Endothelial cell of umbilical vein (primary cell): ENCODE results near the gene FBH1. TPM values are rescaled to one million over a fixed set of nuclear protein-coding genes. Genes with fewer than 3 reads are reported as not detected.
"Not testable (repeated sequence)": the region's sequence is repeated elsewhere in the genome, so short reads cannot be mapped to it uniquely, and the experiment has no call there.

Source experiments
- BruUV-seq: library from RNA; stranded (reverse); fragments of 400-500 nt; replicated peaks from 2 replicates; lab custom pipeline; 2021; lab: Mats Ljungman, UMichigan
- CTCF ChIA-PET: fragments of 300-600, 350-600 bp; sonication (Branson Sonifier 250); formaldehyde crosslinking; loops from one replicate; lab custom pipeline; 2021; ENCODE audit warnings: antibody characterized with exemption, inconsistent platforms; lab: Charles Lee
- POLR2A ChIA-PET: fragments of 300-600, 350-600 bp; sonication (Branson Sonifier 250); formaldehyde crosslinking; loops from one replicate; lab custom pipeline; 2021; ENCODE audit warnings: antibody characterized with exemption, inconsistent platforms; lab: Charles Lee
- DNase-seq: peaks from one replicate; pipeline ENCODE4 v3.0.0-alpha.2; 2011; ENCODE audit warnings: low read depth, low spot score
- FAIRE-seq: peaks from 2 replicates; lab custom pipeline; 2011; peaks lifted over from hg19 to GRCh38; lab: Jason Lieb, UNC
- H2AFZ ChIP-seq: 2 replicates; pipeline ENCODE4 v1.6.0; 2012; ENCODE audit warnings: low read depth, low read length, control low read depth, inconsistent platforms
- H3K27ac ChIP-seq: 2 replicates; pipeline ENCODE4 v1.5.1; 2011; ENCODE audit warnings: low read depth, mild to moderate bottlenecking, control low read depth, low read length, moderate library complexity; ENCODE audit not compliant: insufficient read depth
- H3K27me3 ChIP-seq, 2 experiments: 2 replicates each; pipeline versions ENCODE4 v1.6.0 to v1.6.1; 2011; ENCODE audit warnings: low read length in 2 of 2, mixed read lengths in 1 of 2; ENCODE audit not compliant: control insufficient read depth in 2 of 2, insufficient read depth in 2 of 2
- H3K36me3 ChIP-seq, 2 experiments: 2 replicates in 1 of 2; 3 replicates in 1 of 2; pipeline ENCODE4 v1.5.1; 2011; ENCODE audit warnings: low read length in 2 of 2, mild to moderate bottlenecking in 1 of 2, moderate library complexity in 1 of 2; ENCODE audit not compliant: control insufficient read depth in 2 of 2, insufficient read depth in 2 of 2; ENCODE audit errors: extremely low read depth in 1 of 2
- H3K4me1 ChIP-seq: 3 replicates; pipeline ENCODE4 v1.5.1; 2011; ENCODE audit warnings: mild to moderate bottlenecking, low read length; ENCODE audit not compliant: control insufficient read depth, insufficient read depth; ENCODE audit errors: extremely low read depth
- H3K4me2 ChIP-seq: 2 replicates; pipeline ENCODE4 v1.6.1; 2011; ENCODE audit warnings: low read length, control low read depth, mixed read lengths; ENCODE audit not compliant: insufficient read depth
- H3K4me3 ChIP-seq, 3 experiments: fragments of 200-600 bp in 1 of 3; sonication (generic), shearing (Covaris generic) in 1 of 3; replicated peaks in 1 of 3; 2 replicates each; pipeline ENCODE4 v1.5.1; 2011 to 2016; ENCODE audit warnings: control low read depth in 3 of 3, low read length in 3 of 3, mild to moderate bottlenecking in 2 of 3, inconsistent platforms in 1 of 3, low read depth in 1 of 3, moderate library complexity in 1 of 3; ENCODE audit not compliant: insufficient read depth in 1 of 3
- H3K79me2 ChIP-seq: 2 replicates; pipeline ENCODE4 v1.6.0; 2012; ENCODE audit warnings: low read length, inconsistent platforms; ENCODE audit not compliant: control insufficient read depth, insufficient read depth
- H3K9ac ChIP-seq: replicated peaks from 2 replicates; pipeline ENCODE3; 2011; ENCODE audit warnings: low read length, control low read depth; ENCODE audit not compliant: insufficient read depth; ENCODE audit errors: extremely low read depth
- H3K9me1 ChIP-seq: replicated peaks from 3 replicates; pipeline ENCODE4 v1.6.0; 2011; ENCODE audit warnings: mild to moderate bottlenecking, low read length; ENCODE audit not compliant: control insufficient read depth, insufficient read depth; ENCODE audit errors: extremely low read depth
- H3K9me3 ChIP-seq: replicated peaks from 2 replicates; pipeline ENCODE4 v1.5.1; 2012; ENCODE audit warnings: low read length, inconsistent platforms; ENCODE audit not compliant: control insufficient read depth, insufficient read depth
- H4K20me1 ChIP-seq: replicated peaks from 2 replicates; pipeline ENCODE3; 2011; ENCODE audit warnings: mild to moderate bottlenecking, low read length; ENCODE audit not compliant: control insufficient read depth, insufficient read depth; ENCODE audit errors: extremely low read depth
- EZH2 ChIP-seq: IDR thresholded peaks from 2 replicates; pipeline ENCODE4 v1.6.1; 2012; ENCODE audit warnings: borderline replicate concordance, low read depth, mild to moderate bottlenecking, moderate library complexity, low read length, inconsistent platforms; ENCODE audit not compliant: severe bottlenecking
- FOS ChIP-seq: IDR thresholded peaks from 2 replicates; pipeline ENCODE4 v1.6.1; 2011; ENCODE audit warnings: mild to moderate bottlenecking, low read length, moderate library complexity, borderline replicate concordance; ENCODE audit not compliant: insufficient read depth
- GATA2 ChIP-seq: IDR thresholded peaks from 2 replicates; pipeline ENCODE4 v1.7.0; 2011; ENCODE audit warnings: low read depth, mild to moderate bottlenecking, moderate library complexity, mixed read lengths, low read length; ENCODE audit not compliant: insufficient read length, insufficient read depth
- JUN ChIP-seq: IDR thresholded peaks from 2 replicates; pipeline ENCODE4 v1.6.1; 2011; ENCODE audit warnings: borderline replicate concordance, low read depth; ENCODE audit not compliant: insufficient read length, insufficient read depth
- MYC ChIP-seq: IDR thresholded peaks from one replicate; pipeline ENCODE4 v1.6.1; 2011; ENCODE audit warnings: mild to moderate bottlenecking, low read depth, low read length
- POLR2A ChIP-seq: IDR thresholded peaks from 2 replicates; pipeline ENCODE4 v1.6.1; 2012; ENCODE audit warnings: low read depth, mild to moderate bottlenecking, control low read depth, low read length
- POLR2AphosphoS5 ChIP-seq: IDR thresholded peaks from 2 replicates; pipeline ENCODE4 v1.6.1; 2012; ENCODE audit warnings: low read depth, mild to moderate bottlenecking, control low read depth, low read length, moderate library complexity; ENCODE audit not compliant: insufficient read depth
- dilution Hi-C: fragments of 300-500 bp; cut with MboI; formaldehyde crosslinking; loops from one replicate; pipeline ENCODE4 v1.15.0; 2019; ENCODE audit warnings: low sequenced_read_pairs; ENCODE audit not compliant: extremely low pct_ligation_motif_present
- intact Hi-C: fragments of 100-400 bp; cut with micrococcal nuclease; formaldehyde crosslinking; loops from one replicate; pipeline ENCODE4 v1.10.0; 2022
- polyA plus RNA-seq, 4 experiments: library from polyadenylated mRNA; depleted of rRNA in 3 of 4; stranded (reverse) in 3 of 4; unstranded in 1 of 4; fragments of >200 nt; gene quantifications; 2 replicates each; pipeline versions ENCODE4 v1.2.1 to v1.2.3, GENCODE V29; 2011 to 2012; ENCODE audit warnings: missing spikeins in 1 of 4
- total RNA-seq: library from RNA; stranded (reverse); gene quantifications from 2 replicates; pipeline ENCODE4 v1.2.3, GENCODE V29; 2021
- TF ChIP-seq, protein P1 (sequence below), 2 donors: IDR thresholded peaks; 1 replicate in 1 of 2; 2 replicates in 1 of 2; pipeline ENCODE4 v1.5.1; 2011; ENCODE audit warnings: low read length in 2 of 2, mild to moderate bottlenecking in 2 of 2, moderate library complexity in 2 of 2, control low read depth in 1 of 2, inconsistent platforms in 1 of 2, low read depth in 1 of 2; ENCODE audit not compliant: insufficient read depth in 1 of 2; ENCODE audit errors: extremely low read depth in 1 of 2
- TF ChIP-seq, protein P2 (sequence below): IDR thresholded peaks from 2 replicates; pipeline ENCODE4 v1.6.1; 2011; ENCODE audit not compliant: insufficient read depth, insufficient read length

Gene FBH1
- total and polyA plus RNA-seq, 2 donors (not counting 3 experiments of a cell fraction or from before 2014, with no cell fraction given), result 71.4 to 97.0 TPM

DNA sequence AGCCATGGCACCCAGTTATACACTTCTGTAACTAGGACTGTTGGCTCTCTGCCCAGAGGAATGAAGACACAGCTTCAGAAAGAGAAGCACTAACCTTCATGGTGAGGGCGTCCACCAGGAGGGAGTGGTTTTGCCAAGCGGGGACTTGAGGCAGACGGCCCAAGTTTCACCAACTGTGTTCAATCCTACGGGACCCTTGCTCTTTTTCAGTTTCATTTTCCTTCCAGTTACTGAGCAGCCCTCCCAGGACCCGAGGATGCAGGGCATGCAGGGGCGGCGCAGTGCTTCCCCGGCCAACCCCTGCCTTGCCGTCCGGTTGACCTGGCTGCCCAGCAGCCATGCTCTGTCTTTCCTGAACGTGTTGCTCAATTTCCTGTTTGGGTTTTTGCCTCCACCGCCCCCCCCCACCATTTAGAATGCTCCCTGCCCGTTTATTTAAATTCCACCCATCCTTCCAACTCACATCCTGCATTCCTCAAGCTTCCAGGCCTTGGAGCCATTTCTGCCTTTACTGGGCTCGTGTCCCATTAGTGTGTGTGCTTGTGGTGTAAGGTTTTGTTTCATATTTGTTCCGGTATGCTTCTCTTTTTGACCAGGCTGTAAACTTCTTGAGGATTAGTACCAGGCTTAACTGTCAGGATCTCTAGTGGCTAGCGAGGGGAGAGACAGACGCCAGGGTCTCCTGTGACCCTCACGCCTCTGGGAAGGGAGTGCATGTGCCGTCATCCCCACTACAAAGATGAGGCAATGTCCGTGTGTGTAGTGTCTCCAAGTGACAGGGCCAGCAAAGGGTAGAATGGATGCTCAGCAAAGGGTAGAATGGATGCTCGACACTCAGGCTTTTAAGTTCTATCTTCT is 55.7 kb downstream of the FBH1 start:
- POLR2A ChIA-PET, result interaction anchor here (0.7 kb wide), 1 partner anchor 222 kb away, joined by 5 read pairs; no protein-coding TSS in a partner anchor

DNA sequence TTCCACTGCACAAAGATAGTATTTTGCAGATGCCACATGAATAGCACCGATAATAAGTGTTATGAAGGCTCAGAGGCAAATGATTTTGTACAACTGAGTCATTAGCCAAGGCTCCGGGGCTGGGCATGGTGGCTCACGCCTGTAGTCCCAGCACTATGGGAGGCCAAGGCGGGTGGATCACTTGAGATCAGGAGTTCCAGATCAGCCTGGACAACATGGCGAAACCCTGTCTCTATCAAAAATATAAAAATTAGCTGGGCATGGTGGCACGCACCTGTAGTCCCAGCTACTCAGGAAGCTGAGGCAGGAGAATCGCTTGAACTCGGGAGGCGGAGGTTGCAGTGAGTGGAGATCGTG is 56.4 kb downstream of the FBH1 start:
- peak overlapping the region; percentile 89 for H3K9ac ChIP-seq
- FAIRE-seq, H3K27me3 ChIP-seq, DNase-seq, H3K79me2 ChIP-seq, H3K36me3 ChIP-seq, dilution Hi-C loops, H3K9me1 ChIP-seq, H4K20me1 ChIP-seq, BruUV-seq, H3K9me3 ChIP-seq, H3K4me3 ChIP-seq: not testable (repeated sequence)
- peak overlapping the region; percentile 99 for H3K27ac ChIP-seq
- POLR2A ChIA-PET, result interaction anchor here (0.7 kb wide), 1 partner anchor 221 kb away, joined by 5 read pairs; no protein-coding TSS in a partner anchor
- peak overlapping the region; percentile 12 for H2AFZ ChIP-seq
- H3K4me1 ChIP-seq, result peaks cover 55% of the 10 kb centered on the region
- peak overlapping the region; percentile 72 for H3K4me2 ChIP-seq
- intact Hi-C loops, result loop anchor here (5.0 kb wide), 2 partner anchors 206 to 256 kb away; partner anchors contain the start of gene PFKFB3
- CTCF ChIA-PET, result interaction anchor here (0.9 to 3.2 kb wide), 5 partner anchors 67 to 455 kb away, joined by 3 to 32 read pairs (median 4); partner anchors contain the start of gene PFKFB3

More for the DNA sequence above, 55.7 kb downstream of the FBH1 start:
- dilution Hi-C loops (no loop called here), intact Hi-C loops (loop anchor here (1.0 to 5.0 kb wide), 7 partner anchors 32 to 456 kb away; partner anchors contain the start of genes GDI2, IL15RA and PFKFB3)
- TF ChIP-seq, protein P1, sequence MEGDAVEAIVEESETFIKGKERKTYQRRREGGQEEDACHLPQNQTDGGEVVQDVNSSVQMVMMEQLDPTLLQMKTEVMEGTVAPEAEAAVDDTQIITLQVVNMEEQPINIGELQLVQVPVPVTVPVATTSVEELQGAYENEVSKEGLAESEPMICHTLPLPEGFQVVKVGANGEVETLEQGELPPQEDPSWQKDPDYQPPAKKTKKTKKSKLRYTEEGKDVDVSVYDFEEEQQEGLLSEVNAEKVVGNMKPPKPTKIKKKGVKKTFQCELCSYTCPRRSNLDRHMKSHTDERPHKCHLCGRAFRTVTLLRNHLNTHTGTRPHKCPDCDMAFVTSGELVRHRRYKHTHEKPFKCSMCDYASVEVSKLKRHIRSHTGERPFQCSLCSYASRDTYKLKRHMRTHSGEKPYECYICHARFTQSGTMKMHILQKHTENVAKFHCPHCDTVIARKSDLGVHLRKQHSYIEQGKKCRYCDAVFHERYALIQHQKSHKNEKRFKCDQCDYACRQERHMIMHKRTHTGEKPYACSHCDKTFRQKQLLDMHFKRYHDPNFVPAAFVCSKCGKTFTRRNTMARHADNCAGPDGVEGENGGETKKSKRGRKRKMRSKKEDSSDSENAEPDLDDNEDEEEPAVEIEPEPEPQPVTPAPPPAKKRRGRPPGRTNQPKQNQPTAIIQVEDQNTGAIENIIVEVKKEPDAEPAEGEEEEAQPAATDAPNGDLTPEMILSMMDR (IDR thresholded peaks at IDR 0.05; ENCODE audit: extremely low read depth in 1 of 2, insufficient read depth in 1 of 2, low read depth in 1 of 2, low read length in 2 of 2), result no peak
- TF ChIP-seq MYC, result peak; percentile 78
- peak; percentile 49 for TF ChIP-seq FOS
- TF ChIP-seq JUN, result no peak
- TF ChIP-seq POLR2A, result peak; percentile 33
- peak; percentile 92 for TF ChIP-seq POLR2AphosphoS5
- TF ChIP-seq, protein P2, sequence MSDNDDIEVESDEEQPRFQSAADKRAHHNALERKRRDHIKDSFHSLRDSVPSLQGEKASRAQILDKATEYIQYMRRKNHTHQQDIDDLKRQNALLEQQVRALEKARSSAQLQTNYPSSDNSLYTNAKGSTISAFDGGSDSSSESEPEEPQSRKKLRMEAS, result peak; percentile 47
- TF ChIP-seq GATA2, result no peak
- no peak for TF ChIP-seq EZH2
- CTCF ChIA-PET, result interaction anchor here (1.0 to 1.4 kb wide), 5 partner anchors 68 to 1942 kb away, joined by 3 to 5 read pairs (median 3); partner anchors contain the start of genes PFKFB3 and RBM17
- no peaks in the 10 kb centered on the region for H3K79me2 ChIP-seq
- peak overlapping the region; percentile 12 for H2AFZ ChIP-seq
- peak overlapping the region; percentile 72 for H3K4me2 ChIP-seq
- no peaks in the 10 kb centered on the region for H3K9me1 ChIP-seq
- BruUV-seq, result TSS peak; percentile 32
- peak overlapping the region; percentile 99 for H3K27ac ChIP-seq
- H3K4me1 ChIP-seq, result peaks cover 55% of the 10 kb centered on the region
- H3K4me3 ChIP-seq, result peak overlapping the region in 2 of 3 experiments; percentile 28 to 47
- FAIRE-seq (peak; percentile 99), DNase-seq (peak; percentile 97)
- no peaks in the 10 kb centered on the region for H3K9me3 ChIP-seq
- H3K27me3 ChIP-seq, result no peaks in the 10 kb centered on the region
- no peaks in the 10 kb centered on the region for H4K20me1 ChIP-seq
- H3K9ac ChIP-seq, result peak overlapping the region; percentile 89
- H3K36me3 ChIP-seq, result no peaks in the 10 kb centered on the region
